Measurements from ENCODE around the gene PYGM.

Gene PYGM

DNA sequence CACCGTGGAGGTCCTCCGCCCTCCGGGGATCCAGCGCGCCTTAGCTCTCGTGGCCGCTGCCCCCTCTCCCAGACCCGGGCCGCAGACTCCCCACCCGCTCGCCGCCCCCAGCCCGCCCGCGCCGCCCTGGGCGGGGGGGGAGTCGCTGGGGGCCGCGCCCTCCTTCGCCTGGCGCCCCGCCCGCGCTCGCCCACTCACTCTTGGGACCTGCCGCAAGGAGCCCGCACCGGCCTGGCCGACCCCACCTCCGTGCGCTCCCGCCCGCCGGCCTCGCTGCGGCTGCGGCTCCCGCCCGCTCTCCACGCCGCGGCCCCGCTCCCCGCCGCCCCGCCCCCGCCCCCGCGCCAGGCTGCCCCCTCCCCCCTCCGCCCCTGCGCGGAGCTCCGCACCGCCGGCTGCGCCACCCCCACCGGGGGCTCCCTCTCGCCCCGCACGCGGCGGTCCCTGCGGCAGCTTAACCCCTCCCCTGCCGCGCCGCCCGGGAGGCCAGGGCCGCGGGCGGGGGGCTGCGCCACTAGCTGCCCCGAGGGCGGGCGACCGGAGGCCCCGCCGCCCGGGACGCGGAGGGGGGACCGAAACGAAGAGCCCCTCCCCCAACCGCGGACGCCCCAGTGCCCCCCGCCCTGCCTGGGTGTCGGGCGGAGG is 15.1 kb downstream of the PYGM start:
- H3K36me3 Mint-ChIP-seq = no peaks in the 10 kb centered on the region
- H3K9me3 Mint-ChIP-seq (ENCODE audit: low read depth) = no peaks in the 10 kb centered on the region
- H3K27me3 Mint-ChIP-seq = no peaks in the 10 kb centered on the region
- peak overlapping the region; percentile 84 for H3K4me3 Mint-ChIP-seq
- no peak overlapping the region for H3K27ac Mint-ChIP-seq
- H3K4me1 Mint-ChIP-seq (ENCODE audit: low read depth) = peaks cover 37% of the 10 kb centered on the region

DNA sequence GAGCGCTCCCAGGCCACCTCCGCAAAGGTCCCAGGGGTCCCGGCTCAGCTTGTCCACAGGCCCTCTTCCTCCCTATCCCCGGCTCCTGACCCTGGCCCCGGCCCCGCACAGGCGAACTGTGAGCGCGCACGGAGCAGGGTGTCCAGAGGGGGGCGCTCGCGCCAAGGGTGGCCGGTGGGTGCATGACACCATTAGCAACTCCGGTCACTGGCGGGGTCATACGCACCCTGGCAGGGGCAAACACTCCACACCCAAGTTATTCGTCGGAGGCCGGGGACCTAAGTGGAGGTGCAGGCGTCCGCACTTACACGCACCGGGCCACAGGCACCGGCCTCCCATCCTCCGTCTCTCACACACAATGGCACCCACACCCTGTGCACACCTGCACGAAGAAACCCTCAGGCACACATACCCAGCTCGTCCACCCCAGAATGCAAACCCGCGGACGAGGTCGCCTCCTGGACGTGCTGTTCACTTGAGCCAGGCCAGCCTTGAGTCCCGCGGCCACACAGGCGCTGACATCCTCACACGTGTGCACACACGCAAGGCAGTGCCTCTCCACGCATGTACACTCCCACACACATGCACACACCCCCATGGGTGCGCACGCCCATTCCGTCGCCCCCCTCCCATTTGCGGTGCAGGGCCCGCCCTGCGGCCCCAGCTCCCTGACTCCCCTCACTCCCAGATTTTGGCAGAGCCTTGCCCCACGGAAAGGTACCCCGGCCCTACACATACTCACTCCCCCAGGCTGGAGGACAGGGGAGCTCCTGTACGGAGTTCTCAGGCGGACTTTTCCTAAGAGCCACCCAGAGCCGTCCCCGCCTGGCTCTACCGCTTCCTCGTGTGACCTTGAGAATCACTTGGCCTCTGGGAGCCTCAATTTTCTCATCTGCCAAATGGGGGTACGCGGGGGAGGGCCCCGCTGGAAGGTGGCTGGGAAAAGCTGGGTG is 15.9 kb downstream of the PYGM start, which contains the start of gene RASGRP2:
Gene RASGRP2, minus strand, starts transcription at position 552 of the 953 bp plus-strand sequence. CDS start 1,276 bp downstream, outside the sequence.
- H3K27me3 Mint-ChIP-seq = no peaks in the 10 kb centered on the region
- no peaks in the 10 kb centered on the region for H3K9me3 Mint-ChIP-seq (ENCODE audit: low read depth)
- peak within 1 kb of the TSS; percentile 67 for H3K27ac Mint-ChIP-seq
- peaks cover 40% of the 10 kb centered on the region for H3K4me1 Mint-ChIP-seq (ENCODE audit: low read depth)
- no peaks in the 10 kb centered on the region for H3K36me3 Mint-ChIP-seq
- peak within 1 kb of the TSS; percentile 84 for H3K4me3 Mint-ChIP-seq

DNA sequence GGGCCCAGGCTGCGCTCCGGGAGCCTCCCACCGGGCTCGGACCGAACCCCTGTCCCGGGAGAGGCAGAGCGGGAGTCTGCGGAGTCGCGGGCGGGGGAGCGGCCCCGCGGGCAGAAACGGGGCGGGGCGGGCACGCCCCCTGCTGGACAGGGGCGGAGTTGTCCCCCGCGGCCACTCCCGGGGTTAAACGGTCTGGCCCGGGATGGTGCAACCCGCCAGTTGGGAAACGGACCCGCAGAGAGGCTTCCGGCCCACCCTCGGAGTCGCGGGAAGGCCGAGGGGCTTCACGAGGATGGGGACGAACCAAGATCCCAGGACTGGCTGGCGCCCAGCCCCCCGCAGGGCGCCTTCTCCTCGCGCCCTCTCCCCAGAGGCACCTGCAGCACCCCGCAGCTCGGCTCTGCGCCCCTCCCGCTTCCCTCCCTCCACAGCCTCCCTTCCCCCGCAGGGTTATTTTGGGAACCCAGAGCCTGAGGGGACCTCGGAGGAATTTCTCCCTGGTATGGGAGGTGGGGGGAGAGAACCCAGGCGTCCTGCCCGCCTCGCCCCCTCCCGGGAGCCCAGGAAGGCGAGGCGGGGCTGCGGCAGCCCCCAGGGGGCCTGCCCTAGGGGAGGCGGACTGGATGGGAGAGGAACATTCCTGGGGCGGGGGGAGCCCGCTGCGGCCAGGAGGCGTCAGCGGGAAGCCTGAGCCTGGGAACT is 16.7 kb downstream of the PYGM start:
- H3K9me3 Mint-ChIP-seq (ENCODE audit: low read depth) = no peaks in the 10 kb centered on the region
- no peak overlapping the region for H3K4me3 Mint-ChIP-seq
- no peaks in the 10 kb centered on the region for H3K27me3 Mint-ChIP-seq
- H3K27ac Mint-ChIP-seq = no peak overlapping the region
- peaks cover 42% of the 10 kb centered on the region for H3K4me1 Mint-ChIP-seq (ENCODE audit: low read depth)
- H3K36me3 Mint-ChIP-seq = no peaks in the 10 kb centered on the region

- Mint-ChIP-seq H3K4me1 (ENCODE audit: low read depth) (peaks cover 43% of the 10 kb centered on the region), H3K27me3 (no peaks in the 10 kb centered on the region), H3K27ac (no peak overlapping the region), H3K36me3 (no peaks in the 10 kb centered on the region), H3K4me3 (peak overlapping the region; percentile 47), H3K9me3 (ENCODE audit: low read depth) (no peaks in the 10 kb centered on the region)
These were observed 17.5 kb downstream of the PYGM start for GRCh38 chr11:64742087-64742888.

DNA sequence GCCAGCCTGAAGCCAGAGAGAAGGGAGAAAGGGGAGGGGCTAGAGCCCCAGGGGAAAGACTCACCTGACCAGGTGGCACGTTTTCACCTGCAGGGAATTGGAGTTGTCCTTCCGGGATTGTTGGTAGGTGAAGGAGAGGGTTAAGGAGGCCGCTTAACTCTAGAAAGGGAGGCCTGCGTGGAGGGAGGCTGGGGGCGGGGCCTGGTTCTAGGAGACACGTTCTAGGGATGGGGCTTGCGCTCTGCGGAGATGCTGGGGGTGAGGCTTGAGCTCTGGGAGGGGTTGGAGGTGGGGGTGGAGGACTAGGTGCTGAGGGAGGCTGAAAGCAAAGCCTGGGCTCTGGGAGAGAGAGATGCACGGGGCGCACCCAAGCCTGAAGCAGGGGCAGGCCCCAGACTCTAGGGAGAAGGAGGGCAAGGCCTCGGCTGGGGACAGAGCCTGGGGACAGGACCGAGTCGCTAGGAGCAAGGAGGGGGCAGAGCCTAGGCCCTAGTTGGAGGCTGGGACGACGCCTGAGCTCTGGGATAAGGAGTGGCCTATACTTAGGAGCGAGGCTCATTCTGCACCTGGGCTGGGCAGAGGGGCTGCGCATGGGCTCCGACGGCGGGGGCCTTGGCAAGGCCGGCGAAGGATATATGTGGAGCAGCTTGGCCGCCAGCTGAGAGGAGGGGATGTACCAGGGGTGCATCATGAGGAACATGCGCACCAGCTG is 18.2 kb downstream of the PYGM start:
- Mint-ChIP-seq H3K27me3 (no peaks in the 10 kb centered on the region), H3K4me3 (peak overlapping the region; percentile 47), H3K27ac (no peak overlapping the region), H3K4me1 (ENCODE audit: low read depth) (peaks cover 44% of the 10 kb centered on the region), H3K36me3 (no peaks in the 10 kb centered on the region), H3K9me3 (ENCODE audit: low read depth) (no peaks in the 10 kb centered on the region)

- Mint-ChIP-seq H3K9me3 (ENCODE audit: low read depth) (no peaks in the 10 kb centered on the region), H3K27me3 (no peaks in the 10 kb centered on the region), H3K27ac (peak overlapping the region; percentile 68), H3K4me1 (ENCODE audit: low read depth) (peaks cover 49% of the 10 kb centered on the region), H3K36me3 (no peaks in the 10 kb centered on the region), H3K4me3 (no peak overlapping the region)
These were observed 19.9 kb downstream of the PYGM start for GRCh38 chr11:64739871-64740270.

DNA sequence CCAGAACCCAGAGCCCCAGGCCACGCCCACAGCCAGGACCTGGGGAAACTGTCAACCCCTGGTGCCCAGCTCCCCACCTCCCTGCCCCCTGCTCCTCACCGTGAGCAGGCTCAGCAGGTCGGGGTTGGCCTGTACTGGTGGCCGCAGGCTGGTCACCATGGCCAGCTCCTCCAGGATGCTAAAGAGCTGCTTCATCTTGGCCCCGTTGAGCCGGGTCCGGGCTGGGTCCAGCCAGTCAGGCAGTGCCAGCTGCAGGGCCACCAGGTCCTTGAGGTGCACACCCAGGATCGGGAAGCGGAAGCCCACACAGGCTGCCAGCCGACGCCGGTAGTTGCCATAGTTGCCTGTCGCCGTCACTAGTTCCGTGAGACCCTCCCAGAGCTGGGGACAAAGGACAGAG is 23.1 kb downstream of the PYGM start:
- peaks cover 47% of the 10 kb centered on the region for H3K4me1 Mint-ChIP-seq (ENCODE audit: low read depth)
- no peak overlapping the region for H3K27ac Mint-ChIP-seq
- H3K36me3 Mint-ChIP-seq = peaks cover 2% of the 10 kb centered on the region
- H3K4me3 Mint-ChIP-seq = no peak overlapping the region
- H3K27me3 Mint-ChIP-seq = no peaks in the 10 kb centered on the region
- no peaks in the 10 kb centered on the region for H3K9me3 Mint-ChIP-seq (ENCODE audit: low read depth)

GRCh38 chr11:64735725-64736259 is 24.0 kb downstream of the PYGM start:
- Mint-ChIP-seq H3K4me3 (no peak overlapping the region), H3K9me3 (ENCODE audit: low read depth) (no peaks in the 10 kb centered on the region), H3K27ac (peak overlapping the region; percentile 43), H3K27me3 (no peaks in the 10 kb centered on the region), H3K4me1 (ENCODE audit: low read depth) (peaks cover 38% of the 10 kb centered on the region), H3K36me3 (peaks cover 2% of the 10 kb centered on the region)

- Mint-ChIP-seq H3K27me3 (no peaks in the 10 kb centered on the region), H3K4me3 (no peak overlapping the region), H3K9me3 (ENCODE audit: low read depth) (no peaks in the 10 kb centered on the region), H3K4me1 (ENCODE audit: low read depth) (peaks cover 32% of the 10 kb centered on the region), H3K36me3 (peaks cover 2% of the 10 kb centered on the region), H3K27ac (peak overlapping the region; percentile 46)
These were observed 24.7 kb downstream of the PYGM start for GRCh38 chr11:64734811-64735724.

DNA sequence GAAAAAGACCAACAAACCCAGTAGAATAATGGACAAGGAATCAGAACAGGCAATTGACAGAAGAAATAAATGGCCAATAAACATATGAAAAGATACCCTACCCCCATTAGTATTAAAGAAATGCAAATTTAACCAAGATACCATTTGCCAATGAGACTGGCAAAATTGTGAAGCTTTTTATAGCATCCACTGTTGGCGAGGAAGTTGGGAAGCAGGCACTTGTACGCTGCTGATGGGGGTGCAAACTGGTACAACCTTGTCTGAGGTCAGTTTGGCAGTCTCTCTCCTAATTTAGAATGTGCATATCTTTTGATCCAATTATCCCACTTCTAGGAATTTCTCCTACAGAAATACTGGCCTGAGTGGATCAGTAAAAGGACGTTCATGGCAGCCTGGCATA is 28.2 kb downstream of the PYGM start:
- Mint-ChIP-seq H3K9me3 (ENCODE audit: low read depth) (no peaks in the 10 kb centered on the region), H3K4me1 (ENCODE audit: low read depth) (peaks cover 19% of the 10 kb centered on the region), H3K27ac (no peak overlapping the region), H3K27me3 (no peaks in the 10 kb centered on the region), H3K36me3 (peaks cover 2% of the 10 kb centered on the region), H3K4me3 (no peak overlapping the region)

- Mint-ChIP-seq H3K4me1 (ENCODE audit: low read depth) (peaks cover 16% of the 10 kb centered on the region), H3K27me3 (no peaks in the 10 kb centered on the region), H3K4me3 (no peak overlapping the region), H3K27ac (peak overlapping the region; percentile 50), H3K36me3 (peaks cover 2% of the 10 kb centered on the region), H3K9me3 (ENCODE audit: low read depth) (no peaks in the 10 kb centered on the region)
These were observed 29.9 kb downstream of the PYGM start for GRCh38 chr11:64729851-64730382.

DNA sequence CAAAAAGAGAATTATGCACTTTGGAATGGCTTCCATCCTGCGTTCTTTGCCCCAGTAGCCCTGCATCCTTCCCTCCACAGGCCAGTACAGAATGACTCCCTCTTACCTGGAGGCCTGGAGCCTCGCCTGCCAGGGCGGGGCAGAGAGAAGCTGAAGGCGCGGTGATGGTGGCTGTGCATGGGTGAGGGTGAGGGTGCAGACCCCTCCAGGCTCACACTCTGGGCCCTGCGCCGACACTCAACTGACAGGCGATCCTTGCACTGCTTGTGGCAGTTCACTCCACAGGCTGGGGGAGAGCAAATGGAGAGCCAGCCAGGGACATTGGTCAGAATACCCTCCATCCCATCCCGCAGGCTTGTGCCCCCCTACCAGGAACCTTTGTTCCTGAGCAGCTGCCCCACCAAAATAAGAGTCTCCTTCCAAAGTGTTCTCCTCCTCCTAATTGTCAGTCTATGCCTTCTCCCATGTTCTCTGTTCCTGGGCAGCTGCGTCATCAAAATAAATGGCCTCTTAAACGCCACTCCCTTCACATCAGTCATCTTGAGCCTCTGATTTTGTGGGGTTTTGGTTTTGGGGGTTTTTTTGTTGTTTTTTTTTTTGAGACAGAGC is 30.9 kb downstream of the PYGM start:
- Mint-ChIP-seq H3K36me3 (peaks cover 2% of the 10 kb centered on the region), H3K27me3 (no peaks in the 10 kb centered on the region), H3K4me1 (ENCODE audit: low read depth) (peaks cover 19% of the 10 kb centered on the region), H3K4me3 (no peak overlapping the region), H3K27ac (no peak overlapping the region), H3K9me3 (ENCODE audit: low read depth) (no peaks in the 10 kb centered on the region)

All from activated naive CD8-positive, alpha-beta T cell (primary cell).